ENCODE results near the gene HIPK1. TPM values are rescaled to one million over a fixed set of nuclear protein-coding genes. Genes with fewer than 3 reads are reported as not detected.

The HIPK1 gene
- 10 to 100 TPM; 60.6 to 89.9 (median 76.5) TPM for total RNA-seq

- no peaks in the 10 kb centered on the region for H3K36me3 ChIP-seq
- DNase-seq (ENCODE audit: extremely low spot score): peak; percentile 98
- H3K4me1 ChIP-seq: peaks cover 40 to 55% (median 51%) of the 10 kb centered on the region in 4 donors
- no peaks in the 10 kb centered on the region for H3K27me3 ChIP-seq
- under 1% methylated on average over 47 of the region's 61 CpGs for WGBS
- no peaks in the 10 kb centered on the region for H3K9me3 ChIP-seq
- peak within 1 kb of the TSS; percentile 90 to 98 (median 94) for H3K27ac ChIP-seq (replicated peaks in 1 of 4)
- H3K4me3 ChIP-seq: peak within 1 kb of the TSS; percentile 74 to 97 (median 84)
- intact Hi-C loops (cut with DNase I): loop anchor here (1.0 kb wide), 1 partner anchor 24 kb away; the partner anchor contains the start of gene DCLRE1B
- peak; percentile 89 to 91 for TF ChIP-seq POLR2AphosphoS5 (IDR thresholded peaks at IDR 0.05)
- no peak for TF ChIP-seq EP300 (IDR thresholded peaks at IDR 0.05)
- TF ChIP-seq CTCF (IDR thresholded peaks at IDR 0.05): no peak
- peak; percentile 39 for TF ChIP-seq POLR2A (IDR thresholded peaks at IDR 0.05; ENCODE audit: low read depth)
Observed at GRCh38 chr1:113928941-113929749, at the start of gene HIPK1. Gene HIPK1, plus strand, starts transcription at chr1:113929324.

- H3K36me3 ChIP-seq: no peaks in the 10 kb centered on the region
- H3K9me3 ChIP-seq: no peaks in the 10 kb centered on the region
- no peak for TF ChIP-seq POLR2A (IDR thresholded peaks at IDR 0.05; ENCODE audit: low read depth)
- no peak for TF ChIP-seq POLR2AphosphoS5 (IDR thresholded peaks at IDR 0.05)
- TF ChIP-seq EP300 (IDR thresholded peaks at IDR 0.05): no peak
- TF ChIP-seq CTCF (IDR thresholded peaks at IDR 0.05): no peak
- 88% methylated on average over 4 of the region's 4 CpGs for WGBS
- no peak overlapping the region for H3K4me3 ChIP-seq
- intact Hi-C loops (cut with DNase I): no loop called here
- no peak overlapping the region for H3K27ac ChIP-seq (replicated peaks in 1 of 4)
- no peak for DNase-seq (ENCODE audit: extremely low spot score)
- no peaks in the 10 kb centered on the region for H3K4me1 ChIP-seq
- H3K27me3 ChIP-seq: no peaks in the 10 kb centered on the region
Observed at GRCh38 chr1:113879739-113880038, 49.4 kb upstream of the HIPK1 start.

GRCh38 chr1:113881661-113882060 is 47.5 kb upstream of the HIPK1 start:
- H3K4me1 ChIP-seq: no peaks in the 10 kb centered on the region
- H3K9me3 ChIP-seq: no peaks in the 10 kb centered on the region
- DNase-seq (ENCODE audit: extremely low spot score): no peak
- WGBS: 70% methylated on average over 2 of the region's 2 CpGs
- H3K27me3 ChIP-seq: no peaks in the 10 kb centered on the region
- intact Hi-C loops (cut with DNase I): no loop called here
- no peak overlapping the region for H3K4me3 ChIP-seq
- peaks cover 0 to 4% (median 0%) of the 10 kb centered on the region in 4 donors for H3K36me3 ChIP-seq
- TF ChIP-seq POLR2A (IDR thresholded peaks at IDR 0.05; ENCODE audit: low read depth): no peak
- no peak for TF ChIP-seq CTCF (IDR thresholded peaks at IDR 0.05)
- no peak for TF ChIP-seq POLR2AphosphoS5 (IDR thresholded peaks at IDR 0.05)
- no peak for TF ChIP-seq EP300 (IDR thresholded peaks at IDR 0.05)
- H3K27ac ChIP-seq (replicated peaks in 1 of 4): no peak overlapping the region

- H3K4me1 ChIP-seq: no peaks in the 10 kb centered on the region
- WGBS: 78% methylated on average over 17 of the region's 17 CpGs
- no peak for DNase-seq (ENCODE audit: extremely low spot score)
- no peak overlapping the region for H3K4me3 ChIP-seq
- peaks cover 0 to 4% (median 0%) of the 10 kb centered on the region in 4 donors for H3K36me3 ChIP-seq
- TF ChIP-seq POLR2AphosphoS5 (IDR thresholded peaks at IDR 0.05): no peak
- no peak for TF ChIP-seq POLR2A (IDR thresholded peaks at IDR 0.05; ENCODE audit: low read depth)
- TF ChIP-seq CTCF (IDR thresholded peaks at IDR 0.05): no peak
- no peak for TF ChIP-seq EP300 (IDR thresholded peaks at IDR 0.05)
- H3K27ac ChIP-seq (replicated peaks in 1 of 4): no peak overlapping the region
- no peaks in the 10 kb centered on the region for H3K9me3 ChIP-seq
- intact Hi-C loops (cut with DNase I): no loop called here
- no peaks in the 10 kb centered on the region for H3K27me3 ChIP-seq
Observed at GRCh38 chr1:113886417-113887401, 42.4 kb upstream of the HIPK1 start.

Measured in esophagus muscularis mucosa (tissue), 4 donors.